Gastrocnemius medialis (tissue), 4 donors: Measurements from ENCODE around the gene YY1AP1. TPM values are rescaled to one million over a fixed set of nuclear protein-coding genes. Genes with fewer than 3 reads are reported as not detected.
"Not testable (repeated sequence)": the region's sequence is repeated elsewhere in the genome, so short reads cannot be mapped to it uniquely, and the experiment has no call there.

Experiments used
- ATAC-seq, 2 donors: fragments of 150-250 bp; one replicate each; pipeline ENCODE4 v1.9.1; 2016
- DNase-seq, 2 donors: peaks; one replicate each; pipeline ENCODE4 v3.0.0-alpha.2; 2019
- H3K27ac ChIP-seq, 4 donors: fragments of 200-600 bp; sonication (generic); 1 replicate in 1 of 4; 2 replicates in 3 of 4; pipeline ENCODE4 v1.5.1; 2016 to 2018; ENCODE audit warnings: mild to moderate bottlenecking in 2 of 4, moderate library complexity in 1 of 4
- H3K27me3 ChIP-seq, 3 donors: fragments of 200-600 bp; sonication (generic) in 2 of 3; 1 replicate in 1 of 3; 2 replicates in 2 of 3; pipeline versions ENCODE4 v1.5.1 to v1.6.0; 2016 to 2019; ENCODE audit warnings: mild to moderate bottlenecking in 1 of 3, moderate library complexity in 1 of 3
- H3K36me3 ChIP-seq, 2 donors: fragments of 200-600 bp; sonication (generic) in 1 of 2; one replicate each; pipeline ENCODE4 v1.5.1; 2017 to 2018
- H3K4me1 ChIP-seq, 2 donors: fragments of 200-600 bp; sonication (generic) in 1 of 2; one replicate each; pipeline ENCODE4 v1.5.1; 2016 to 2017; ENCODE audit warnings: mild to moderate bottlenecking in 2 of 2
- H3K4me3 ChIP-seq, 4 donors: fragments of 200-600 bp; sonication (generic) in 3 of 4; 1 replicate in 1 of 4; 2 replicates in 3 of 4; pipeline ENCODE4 v1.5.1; 2016 to 2019; ENCODE audit warnings: mild to moderate bottlenecking in 2 of 4
- H3K9me3 ChIP-seq, 3 donors: fragments of 200-600 bp; sonication (generic) in 2 of 3; 1 replicate in 1 of 3; 2 replicates in 2 of 3; pipeline ENCODE4 v1.5.1; 2016 to 2019
- CTCF ChIP-seq, 5 experiments: fragments of 450-650 bp in 3 of 5; fragments of 200-600 bp in 2 of 5; sonication (generic) in 2 of 5; IDR thresholded peaks in 4 of 5; conservative IDR thresholded peaks in 1 of 5; 1 replicate in 4 of 5; 2 replicates in 1 of 5; pipeline ENCODE4 v1.5.1; 2016 to 2019; ENCODE audit warnings: antibody characterized with exemption in 5 of 5, mild to moderate bottlenecking in 3 of 5, moderate library complexity in 3 of 5
- POLR2A ChIP-seq, 2 donors: fragments of 450-650 bp; IDR thresholded peaks; one replicate each; pipeline ENCODE4 v1.6.1; 2017; ENCODE audit warnings: antibody characterized with exemption in 2 of 2, mild to moderate bottlenecking in 2 of 2, moderate library complexity in 2 of 2
- in situ Hi-C, 4 donors: fragments of 200-750 bp; cut with MboI; loops; one replicate each; pipeline versions ENCODE4 v1.15.0 to v1.8.0; 2017; ENCODE audit warnings: low sequenced_read_pairs in 4 of 4
- intact Hi-C: fragments of 100-400 bp; cut with DNase I; formaldehyde crosslinking; loops from one replicate; pipeline ENCODE4 v1.15.1; 2023; ENCODE audit warnings: low total_unique reads
- total RNA-seq, 4 donors: library from RNA; depleted of rRNA; stranded (reverse); fragments of >200 nt; gene quantifications; one replicate each; pipeline versions ENCODE4 v1.1.0 to v1.2.3, GENCODE V29; 2016

YY1AP1 gene
- total RNA-seq, 4 donors from 2014 or later, result 81.6 to 162 (median 120) TPM

DNA sequence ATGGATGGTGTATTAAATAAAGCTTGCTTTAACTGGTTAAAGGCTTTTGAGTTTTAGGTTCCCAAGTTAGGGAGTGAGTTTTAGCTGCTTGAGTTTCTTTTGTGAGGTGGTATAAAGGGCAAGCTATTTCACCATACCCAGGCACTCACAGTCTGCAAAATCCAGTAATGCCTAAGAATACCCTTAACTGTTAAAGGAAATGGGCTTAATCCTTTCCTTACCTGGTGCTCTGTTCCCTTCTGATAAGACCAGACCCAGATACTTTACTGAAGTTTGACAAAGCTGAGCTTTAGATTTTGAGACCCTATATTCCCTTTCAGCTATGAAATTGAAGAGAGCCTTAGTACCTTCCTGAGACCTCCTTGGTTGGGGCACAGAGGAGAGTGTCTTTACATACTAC lies 48.2 kb downstream of the YY1AP1 start:
- Histone ChIP-seq H3K27ac (no peak overlapping the region), H3K9me3 (no peaks in the 10 kb centered on the region), H3K4me1 (peaks cover 3 to 5% of the 10 kb centered on the region in 2 donors), H3K27me3 (no peaks in the 10 kb centered on the region), H3K36me3 (no peaks in the 10 kb centered on the region), H3K4me3 (no peak overlapping the region)
- TF ChIP-seq CTCF (IDR thresholded peaks at IDR 0.05 in 4 of 5, conservative IDR thresholded peaks at IDR 0.05 in 1 of 5) (no peak), POLR2A (IDR thresholded peaks at IDR 0.05) (no peak)
- in situ Hi-C loops, result no loop called here
- DNase-seq (no peak), ATAC-seq (no peak)
- intact Hi-C loops, result no loop called here

GRCh38 chr1:155636397-155637153 lies 52.0 kb downstream of the YY1AP1 start:
- in situ Hi-C loops, result no loop called here
- H3K27me3 ChIP-seq, result no peaks in the 10 kb centered on the region
- intact Hi-C loops, result no loop called here
- H3K4me1 ChIP-seq, result no peaks in the 10 kb centered on the region
- TF ChIP-seq POLR2A (IDR thresholded peaks at IDR 0.05) (no peak), CTCF (IDR thresholded peaks at IDR 0.05 in 4 of 5, conservative IDR thresholded peaks at IDR 0.05 in 1 of 5) (no peak)
- DNase-seq (no peak), ATAC-seq (no peak)
- peak overlapping the region in 1 of 4 donors; percentile 40 for H3K4me3 ChIP-seq
- H3K9me3 ChIP-seq, result no peaks in the 10 kb centered on the region
- H3K36me3 ChIP-seq, result no peaks in the 10 kb centered on the region
- H3K27ac ChIP-seq, result peak overlapping the region in 1 of 4 donors; percentile 18

GRCh38 chr1:155626428-155626827 lies 62.1 kb downstream of the YY1AP1 start:
- H3K4me1 ChIP-seq, intact Hi-C loops, H3K27ac ChIP-seq, H3K9me3 ChIP-seq, H3K27me3 ChIP-seq, H3K36me3 ChIP-seq, DNase-seq, in situ Hi-C loops, ATAC-seq, H3K4me3 ChIP-seq: not testable (repeated sequence)

DNA sequence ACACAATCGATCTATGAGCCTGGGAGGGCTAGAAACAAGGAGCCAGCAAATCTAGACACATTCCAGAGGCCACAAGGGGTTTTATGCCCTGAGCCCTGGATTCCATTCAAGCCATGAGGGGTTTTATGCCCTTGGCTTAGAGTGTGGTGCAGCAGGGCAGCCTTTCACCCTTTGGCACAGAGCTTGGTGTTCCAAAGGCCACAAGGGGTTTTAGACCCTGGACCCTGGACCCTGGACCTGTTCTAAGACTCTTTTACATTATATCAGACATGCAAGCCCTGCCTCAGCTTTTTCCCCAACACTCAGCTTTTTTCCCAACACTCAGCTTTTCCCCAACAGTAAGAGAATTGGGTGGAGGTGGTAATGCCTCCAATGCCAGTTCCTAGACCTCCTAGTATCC lies 65.2 kb downstream of the YY1AP1 start:
- intact Hi-C loops, result no loop called here
- in situ Hi-C loops, result no loop called here

DNA sequence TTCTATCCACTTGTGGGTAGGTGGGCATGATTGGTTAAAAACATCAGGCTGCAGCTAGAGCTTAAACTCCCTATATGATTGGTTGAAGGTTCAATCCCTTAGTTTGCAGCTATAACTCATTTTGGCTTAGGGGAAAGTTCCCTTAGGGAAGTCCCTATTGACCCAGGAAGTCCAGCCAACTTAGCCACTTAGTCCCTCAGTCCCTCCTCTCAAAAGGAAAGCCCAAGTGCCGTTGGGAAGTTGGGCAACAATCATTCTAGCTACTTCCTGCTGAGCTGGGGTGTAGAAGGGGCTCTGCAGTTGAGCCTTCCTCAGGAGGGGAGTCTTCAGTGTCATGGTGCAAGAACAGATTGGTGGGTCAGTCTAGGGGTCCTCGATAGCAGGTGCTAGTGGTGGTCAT lies 66.4 kb downstream of the YY1AP1 start:
- no peak for ATAC-seq
- no peak for TF ChIP-seq POLR2A (IDR thresholded peaks at IDR 0.05)
- TF ChIP-seq CTCF (IDR thresholded peaks at IDR 0.05 in 4 of 5, conservative IDR thresholded peaks at IDR 0.05 in 1 of 5), result no peak

More for the DNA sequence above, 65.2 kb downstream of the YY1AP1 start:
- Histone ChIP-seq H3K27ac (no peak overlapping the region), H3K27me3 (no peaks in the 10 kb centered on the region), H3K4me3 (no peak overlapping the region), H3K9me3 (no peaks in the 10 kb centered on the region), H3K4me1 (no peaks in the 10 kb centered on the region), H3K36me3 (no peaks in the 10 kb centered on the region)
- no peak for ATAC-seq
- no peak for DNase-seq
- TF ChIP-seq POLR2A (IDR thresholded peaks at IDR 0.05) (no peak), CTCF (IDR thresholded peaks at IDR 0.05 in 4 of 5, conservative IDR thresholded peaks at IDR 0.05 in 1 of 5) (no peak)

DNA sequence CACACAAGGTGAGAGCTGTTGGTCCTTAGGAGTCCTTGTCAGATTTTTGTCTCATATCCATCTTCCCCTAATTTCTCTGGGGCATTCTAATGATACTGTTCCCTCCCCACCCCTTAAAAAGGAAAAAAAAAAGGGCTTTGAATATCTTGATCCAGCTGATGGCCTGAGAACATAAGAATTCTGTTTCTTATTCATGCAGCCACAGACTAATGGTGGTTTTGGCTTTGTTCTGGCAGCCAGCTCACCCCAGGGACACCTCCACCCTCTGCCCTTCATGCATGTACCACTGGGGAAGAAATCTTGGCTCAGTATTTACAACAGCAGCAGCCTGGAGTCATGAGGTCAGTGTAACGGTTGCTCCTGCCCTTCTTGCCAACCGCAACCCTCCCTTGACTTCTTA lies 75.3 kb downstream of the YY1AP1 start:
- H3K9me3 ChIP-seq, ATAC-seq, H3K27me3 ChIP-seq, H3K4me3 ChIP-seq, intact Hi-C loops, H3K4me1 ChIP-seq, DNase-seq, H3K27ac ChIP-seq, H3K36me3 ChIP-seq, in situ Hi-C loops: not testable (repeated sequence)

More for the DNA sequence above, 66.4 kb downstream of the YY1AP1 start:
- no peaks in the 10 kb centered on the region for H3K4me1 ChIP-seq
- DNase-seq, result no peak
- H3K4me3 ChIP-seq, result no peak overlapping the region
- H3K27ac ChIP-seq, result no peak overlapping the region
- intact Hi-C loops (no loop called here), in situ Hi-C loops (no loop called here)
- no peaks in the 10 kb centered on the region for H3K27me3 ChIP-seq
- H3K36me3 ChIP-seq, result no peaks in the 10 kb centered on the region
- H3K9me3 ChIP-seq, result no peaks in the 10 kb centered on the region

DNA sequence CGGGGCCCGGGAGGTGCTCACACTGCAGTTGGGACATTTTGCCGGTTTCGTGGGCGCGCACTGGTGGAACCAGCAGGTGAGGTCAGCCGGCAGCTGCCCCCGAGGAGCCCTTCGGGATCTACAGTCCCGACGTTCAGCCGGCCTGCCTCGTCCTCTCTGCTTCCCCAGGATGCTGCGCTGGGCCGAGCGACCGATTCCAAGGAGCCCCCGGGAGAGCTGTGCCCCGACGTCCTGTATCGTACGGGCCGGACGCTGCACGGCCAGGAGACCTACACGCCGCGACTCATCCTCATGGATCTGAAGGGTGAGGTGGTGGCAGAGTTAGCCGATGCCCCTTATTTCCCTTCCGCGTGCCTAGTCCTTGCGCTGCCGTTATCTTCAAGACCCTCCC lies 78.3 kb downstream of the YY1AP1 start:
- H3K9me3 ChIP-seq, H3K27me3 ChIP-seq, in situ Hi-C loops, DNase-seq, H3K27ac ChIP-seq, intact Hi-C loops, H3K36me3 ChIP-seq, H3K4me1 ChIP-seq: not testable (repeated sequence)
- peak overlapping the region in 3 of 4 donors; percentile 35 to 77 (median 72) for H3K4me3 ChIP-seq
- ATAC-seq, result peak; percentile 20 to 37
